MM.1S (cell line): ENCODE results near the gene MAGEC1.

Experiments
- DNase-seq: peaks from one replicate; pipeline ENCODE4 v3.0.0-alpha.2; 2015
- H2AFZ ChIP-seq: fragments of 300-600 bp; sonication (generic); 2 replicates; pipeline ENCODE4 v1.6.0; 2016; ENCODE audit warnings: antibody characterized with exemption, low read length
- H3F3A ChIP-seq: fragments of 300-600 bp; sonication (generic); 2 replicates; pipeline ENCODE4 v1.6.1; 2016; ENCODE audit warnings: mild to moderate bottlenecking, antibody characterized with exemption, low read length, moderate library complexity, mixed read lengths; ENCODE audit not compliant: insufficient read depth
- H3K27ac ChIP-seq: fragments of 300-600 bp; sonication (generic); 2 replicates; pipeline ENCODE4 v1.5.1; 2016; ENCODE audit warnings: mild to moderate bottlenecking, low read length
- H3K27me3 ChIP-seq: fragments of 300-600 bp; sonication (generic); replicated peaks from 2 replicates; pipeline ENCODE4 v1.6.0; 2016; ENCODE audit warnings: low read length; ENCODE audit not compliant: insufficient read depth
- H3K36me3 ChIP-seq: fragments of 300-600 bp; sonication (generic); replicated peaks from 2 replicates; pipeline ENCODE4 v1.6.1; 2016; ENCODE audit warnings: mild to moderate bottlenecking, low read length, mixed read lengths; ENCODE audit not compliant: insufficient read depth
- H3K4me1 ChIP-seq: fragments of 300-600 bp; sonication (generic); 2 replicates; pipeline ENCODE4 v1.6.1; 2016; ENCODE audit warnings: low read length, mixed read lengths
- H3K4me2 ChIP-seq: fragments of 300-600 bp; sonication (generic); 2 replicates; pipeline ENCODE4 v1.6.0; 2016; ENCODE audit warnings: low read depth, low read length
- H3K4me3 ChIP-seq: fragments of 300-600 bp; sonication (generic); 2 replicates; pipeline ENCODE4 v1.5.1; 2016; ENCODE audit warnings: low read length, mixed read lengths
- H3K79me2 ChIP-seq: fragments of 300-600 bp; sonication (generic); 2 replicates; pipeline ENCODE4 v1.6.1; 2016; ENCODE audit warnings: mixed run types, low read length, mixed read lengths
- H3K9ac ChIP-seq: fragments of 300-600 bp; sonication (generic); 2 replicates; pipeline ENCODE4 v1.6.1; 2016; ENCODE audit warnings: low read length, mixed read lengths
- H3K9me2 ChIP-seq: fragments of 300-600 bp; sonication (generic); replicated peaks from 2 replicates; pipeline ENCODE4 v1.6.1; 2016; ENCODE audit warnings: mild to moderate bottlenecking, low read length, mixed read lengths; ENCODE audit not compliant: insufficient read depth
- H3K9me3 ChIP-seq: fragments of 300-600 bp; sonication (generic); replicated peaks from 2 replicates; pipeline ENCODE4 v1.6.1; 2016; ENCODE audit warnings: mild to moderate bottlenecking, low read length, mixed read lengths; ENCODE audit not compliant: insufficient read depth
- H4K20me1 ChIP-seq: fragments of 300-600 bp; sonication (generic); 2 replicates; pipeline ENCODE4 v1.6.1; 2016; ENCODE audit warnings: mild to moderate bottlenecking, low read length, moderate library complexity, mixed read lengths; ENCODE audit not compliant: insufficient read depth
- CTCF ChIP-seq: fragments of 300-600 bp; sonication (generic); IDR thresholded peaks from 2 replicates; pipeline ENCODE4 v1.5.1; 2016; ENCODE audit warnings: antibody characterized with exemption, low read length, mixed read lengths
- EZH2 ChIP-seq: fragments of 300-600 bp; sonication (generic); optimal IDR thresholded peaks from 2 replicates; pipeline ENCODE3; 2017; ENCODE audit warnings: low read depth, mild to moderate bottlenecking, antibody characterized with exemption, low read length, mixed read lengths
- EZH2phosphoT487 ChIP-seq: fragments of 300-600 bp; sonication (generic); IDR thresholded peaks from 2 replicates; pipeline ENCODE4 v1.6.1; 2018; ENCODE audit warnings: antibody characterized with exemption, low read length

Gene MAGEC1

GRCh38 chrX:141917801-141918200 is 14.1 kb downstream of the MAGEC1 start:
- H2AFZ ChIP-seq = no peak overlapping the region
- no peaks in the 10 kb centered on the region for H3K9me2 ChIP-seq
- TF ChIP-seq EZH2 = no peak
- TF ChIP-seq EZH2phosphoT487 = no peak
- no peak for TF ChIP-seq CTCF
- H3K27me3 ChIP-seq = no peaks in the 10 kb centered on the region
- H3K4me3 ChIP-seq = no peak overlapping the region
- no peaks in the 10 kb centered on the region for H3F3A ChIP-seq
- H4K20me1 ChIP-seq = no peaks in the 10 kb centered on the region
- H3K9me3 ChIP-seq = no peaks in the 10 kb centered on the region
- no peak for DNase-seq
- H3K4me2 ChIP-seq = no peak overlapping the region
- H3K36me3 ChIP-seq = no peaks in the 10 kb centered on the region
- no peak overlapping the region for H3K9ac ChIP-seq
- no peak overlapping the region for H3K27ac ChIP-seq
- H3K4me1 ChIP-seq = no peaks in the 10 kb centered on the region
- no peaks in the 10 kb centered on the region for H3K79me2 ChIP-seq

- H4K20me1 ChIP-seq = no peaks in the 10 kb centered on the region
- no peaks in the 10 kb centered on the region for H3K79me2 ChIP-seq
- no peaks in the 10 kb centered on the region for H3K27me3 ChIP-seq
- no peaks in the 10 kb centered on the region for H3K9me2 ChIP-seq
- no peak overlapping the region for H2AFZ ChIP-seq
- H3K36me3 ChIP-seq = no peaks in the 10 kb centered on the region
- no peak for DNase-seq
- H3K27ac ChIP-seq = no peak overlapping the region
- H3K4me1 ChIP-seq = no peaks in the 10 kb centered on the region
- TF ChIP-seq EZH2 (no peak), EZH2phosphoT487 (no peak), CTCF (no peak)
- H3K4me2 ChIP-seq = no peak overlapping the region
- no peaks in the 10 kb centered on the region for H3K9me3 ChIP-seq
- no peak overlapping the region for H3K4me3 ChIP-seq
- H3K9ac ChIP-seq = no peak overlapping the region
- no peaks in the 10 kb centered on the region for H3F3A ChIP-seq
Measured at GRCh38 chrX:141924293-141924692, 20.6 kb downstream of the MAGEC1 start.

GRCh38 chrX:141928432-141928831 is 24.7 kb downstream of the MAGEC1 start:
- no peak overlapping the region for H3K9ac ChIP-seq
- TF ChIP-seq CTCF = no peak
- no peaks in the 10 kb centered on the region for H3K9me3 ChIP-seq

More at GRCh38 chrX:141928432-141928831, 24.7 kb downstream of the MAGEC1 start:
- no peak overlapping the region for H3K4me3 ChIP-seq
- no peaks in the 10 kb centered on the region for H3F3A ChIP-seq
- no peaks in the 10 kb centered on the region for H3K27me3 ChIP-seq
- H3K79me2 ChIP-seq = no peaks in the 10 kb centered on the region
- H3K9me2 ChIP-seq = no peaks in the 10 kb centered on the region
- H3K27ac ChIP-seq = no peak overlapping the region
- H2AFZ ChIP-seq = no peak overlapping the region
- H3K4me2 ChIP-seq = no peak overlapping the region
- no peaks in the 10 kb centered on the region for H4K20me1 ChIP-seq
- H3K36me3 ChIP-seq = no peaks in the 10 kb centered on the region
- DNase-seq = no peak
- H3K4me1 ChIP-seq = no peaks in the 10 kb centered on the region
